ENCODE measurements around the gene PUM2.

- TF ChIP-seq CREB1 (IDR thresholded peaks at IDR 0.05; ENCODE audit: low read depth) (no peak), MAX (IDR thresholded peaks at IDR 0.05) (no peak), REST (IDR thresholded peaks at IDR 0.05; ENCODE audit: low read depth) (no peak)
Measured at GRCh38 chr2:20339012-20339411, 11.6 kb downstream of the PUM2 start.
